Measurements from ENCODE around the gene CFI.

The CFI gene

GRCh38 chr4:109708435-109708834 lies 93.4 kb downstream of the CFI start:
- no peaks in the 10 kb centered on the region for H3F3A ChIP-seq (ENCODE audit: low read depth)
- H3K9ac ChIP-seq (ENCODE audit: low read depth, low read length, poor library complexity, severe bottlenecking): no peak overlapping the region

DNA sequence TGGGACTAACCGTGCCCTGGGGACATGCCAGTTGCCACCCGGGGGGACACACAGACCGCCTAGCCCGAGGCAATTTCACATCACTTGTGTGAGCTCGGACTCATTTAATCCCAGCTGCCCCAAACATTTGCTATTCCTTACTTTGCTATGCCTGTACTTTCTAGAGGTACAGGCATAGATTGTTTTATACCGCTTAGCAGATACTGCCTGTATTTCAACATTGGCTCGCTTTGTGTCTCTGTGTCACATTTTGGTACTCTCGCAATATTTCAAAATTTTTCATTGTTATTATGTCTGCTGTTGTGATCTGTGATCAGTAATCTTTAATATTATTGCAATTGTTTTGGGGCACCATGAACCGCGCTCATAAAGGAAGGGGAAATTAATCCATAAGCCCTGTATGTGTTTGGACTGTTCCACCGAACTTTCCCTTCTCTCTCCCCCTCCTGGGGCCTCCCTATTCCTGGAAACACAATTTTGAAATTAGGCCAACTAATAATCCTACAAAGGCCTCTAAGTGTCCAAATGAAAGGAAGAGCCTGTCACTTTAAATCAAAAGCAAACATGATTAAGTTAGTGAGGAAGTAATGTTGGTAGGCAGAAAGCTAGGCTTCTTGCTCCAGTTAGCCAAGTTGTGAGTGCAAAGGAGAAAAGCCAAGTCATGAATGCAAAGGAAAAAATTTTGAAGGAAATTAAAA lies 98.0 kb downstream of the CFI start:
- peak overlapping the region; percentile 96 for H3K9ac ChIP-seq (ENCODE audit: low read depth, low read length, poor library complexity, severe bottlenecking)
- peak overlapping the region; percentile 79 for H3K4me2 ChIP-seq (ENCODE audit: low read depth, low read length, poor library complexity, severe bottlenecking)
- H3K9me2 ChIP-seq (replicated peaks; ENCODE audit: low read depth, low read length): no peaks in the 10 kb centered on the region
- peak overlapping the region; percentile 96 for H3K4me3 ChIP-seq (ENCODE audit: low read length, poor library complexity, severe bottlenecking)
- H3F3A ChIP-seq (ENCODE audit: low read depth): no peaks in the 10 kb centered on the region
- H3K36me3 ChIP-seq (ENCODE audit: insufficient read depth, low read length): no peaks in the 10 kb centered on the region
- no peaks in the 10 kb centered on the region for H4K20me1 ChIP-seq (ENCODE audit: insufficient read depth, low read length, poor library complexity, severe bottlenecking)
- no peak for TF ChIP-seq EZH2phosphoT487 (IDR thresholded peaks at IDR 0.05; ENCODE audit: borderline replicate concordance)
- TF ChIP-seq, protein P1, sequence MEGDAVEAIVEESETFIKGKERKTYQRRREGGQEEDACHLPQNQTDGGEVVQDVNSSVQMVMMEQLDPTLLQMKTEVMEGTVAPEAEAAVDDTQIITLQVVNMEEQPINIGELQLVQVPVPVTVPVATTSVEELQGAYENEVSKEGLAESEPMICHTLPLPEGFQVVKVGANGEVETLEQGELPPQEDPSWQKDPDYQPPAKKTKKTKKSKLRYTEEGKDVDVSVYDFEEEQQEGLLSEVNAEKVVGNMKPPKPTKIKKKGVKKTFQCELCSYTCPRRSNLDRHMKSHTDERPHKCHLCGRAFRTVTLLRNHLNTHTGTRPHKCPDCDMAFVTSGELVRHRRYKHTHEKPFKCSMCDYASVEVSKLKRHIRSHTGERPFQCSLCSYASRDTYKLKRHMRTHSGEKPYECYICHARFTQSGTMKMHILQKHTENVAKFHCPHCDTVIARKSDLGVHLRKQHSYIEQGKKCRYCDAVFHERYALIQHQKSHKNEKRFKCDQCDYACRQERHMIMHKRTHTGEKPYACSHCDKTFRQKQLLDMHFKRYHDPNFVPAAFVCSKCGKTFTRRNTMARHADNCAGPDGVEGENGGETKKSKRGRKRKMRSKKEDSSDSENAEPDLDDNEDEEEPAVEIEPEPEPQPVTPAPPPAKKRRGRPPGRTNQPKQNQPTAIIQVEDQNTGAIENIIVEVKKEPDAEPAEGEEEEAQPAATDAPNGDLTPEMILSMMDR (conservative IDR thresholded peaks at IDR 0.05; ENCODE audit: low read length): no peak
- H3K27me3 ChIP-seq (ENCODE audit: insufficient read depth, low read length, poor library complexity, severe bottlenecking): no peaks in the 10 kb centered on the region
- peak overlapping the region; percentile 89 for H2AFZ ChIP-seq (ENCODE audit: low read length)
- H3K79me2 ChIP-seq (ENCODE audit: insufficient read depth, low read length): peaks cover 40% of the 10 kb centered on the region
- peaks cover 40% of the 10 kb centered on the region for H3K4me1 ChIP-seq (ENCODE audit: insufficient read depth, low read length, poor library complexity, severe bottlenecking)
- H3K9me3 ChIP-seq (ENCODE audit: insufficient read depth, low read depth, low read length): no peaks in the 10 kb centered on the region

More at GRCh38 chr4:109708435-109708834, 93.4 kb downstream of the CFI start:
- no peaks in the 10 kb centered on the region for H3K9me3 ChIP-seq (ENCODE audit: insufficient read depth, low read depth, low read length)
- H3K9me2 ChIP-seq (replicated peaks; ENCODE audit: low read depth, low read length): no peaks in the 10 kb centered on the region
- no peaks in the 10 kb centered on the region for H4K20me1 ChIP-seq (ENCODE audit: insufficient read depth, low read length, poor library complexity, severe bottlenecking)
- peaks cover 8% of the 10 kb centered on the region for H3K4me1 ChIP-seq (ENCODE audit: insufficient read depth, low read length, poor library complexity, severe bottlenecking)
- H2AFZ ChIP-seq (ENCODE audit: low read length): no peak overlapping the region
- no peak overlapping the region for H3K4me3 ChIP-seq (ENCODE audit: low read length, poor library complexity, severe bottlenecking)
- TF ChIP-seq EZH2phosphoT487 (IDR thresholded peaks at IDR 0.05; ENCODE audit: borderline replicate concordance): no peak
- TF ChIP-seq, protein P1 (conservative IDR thresholded peaks at IDR 0.05; ENCODE audit: low read length): no peak
- no peaks in the 10 kb centered on the region for H3K79me2 ChIP-seq (ENCODE audit: insufficient read depth, low read length)
- no peak overlapping the region for H3K4me2 ChIP-seq (ENCODE audit: low read depth, low read length, poor library complexity, severe bottlenecking)
- peaks cover 4% of the 10 kb centered on the region; the same call in 1 of the 2 replicates for H3K36me3 ChIP-seq (ENCODE audit: insufficient read depth, low read length)
- H3K27me3 ChIP-seq (ENCODE audit: insufficient read depth, low read length, poor library complexity, severe bottlenecking): no peaks in the 10 kb centered on the region

GRCh38 chr4:109702950-109703663 lies 98.7 kb downstream of the CFI start, which contains the start of gene CASP6:
CASP6 (minus strand) TSS chr4:109703445; CDS start chr4:109703395, 50 bp downstream.
- Histone ChIP-seq H2AFZ (ENCODE audit: low read length) (peak within 1 kb of the TSS; percentile 89), H3K9me3 (ENCODE audit: insufficient read depth, low read depth, low read length) (no peaks in the 10 kb centered on the region), H3K27me3 (ENCODE audit: insufficient read depth, low read length, poor library complexity, severe bottlenecking) (no peaks in the 10 kb centered on the region), H3K4me3 (ENCODE audit: low read length, poor library complexity, severe bottlenecking) (peak within 1 kb of the TSS; percentile 96), H3K9me2 (replicated peaks; ENCODE audit: low read depth, low read length) (no peaks in the 10 kb centered on the region), H3K79me2 (ENCODE audit: insufficient read depth, low read length) (peaks cover 47% of the 10 kb centered on the region), H3K36me3 (ENCODE audit: insufficient read depth, low read length) (no peaks in the 10 kb centered on the region), H3K4me2 (ENCODE audit: low read depth, low read length, poor library complexity, severe bottlenecking) (peak within 1 kb of the TSS; percentile 79), H3F3A (ENCODE audit: low read depth) (no peaks in the 10 kb centered on the region), H3K4me1 (ENCODE audit: insufficient read depth, low read length, poor library complexity, severe bottlenecking) (peaks cover 47% of the 10 kb centered on the region), H4K20me1 (ENCODE audit: insufficient read depth, low read length, poor library complexity, severe bottlenecking) (no peaks in the 10 kb centered on the region), H3K9ac (ENCODE audit: low read depth, low read length, poor library complexity, severe bottlenecking) (peak within 1 kb of the TSS; percentile 96)
- TF ChIP-seq, protein P1 (conservative IDR thresholded peaks at IDR 0.05; ENCODE audit: low read length): peak; percentile 61
- TF ChIP-seq EZH2phosphoT487 (IDR thresholded peaks at IDR 0.05; ENCODE audit: borderline replicate concordance): no peak

All from Loucy (cell line).